NCI-H526 treated with DMSO at 0.1 percent for 48 hours (cell line): ENCODE measurements around the gene BCO1.

Experiments
- DNase-seq: peaks from one replicate; lab custom pipeline; 2025; lab: John Stamatoyannopoulos, UW

The BCO1 gene

DNA sequence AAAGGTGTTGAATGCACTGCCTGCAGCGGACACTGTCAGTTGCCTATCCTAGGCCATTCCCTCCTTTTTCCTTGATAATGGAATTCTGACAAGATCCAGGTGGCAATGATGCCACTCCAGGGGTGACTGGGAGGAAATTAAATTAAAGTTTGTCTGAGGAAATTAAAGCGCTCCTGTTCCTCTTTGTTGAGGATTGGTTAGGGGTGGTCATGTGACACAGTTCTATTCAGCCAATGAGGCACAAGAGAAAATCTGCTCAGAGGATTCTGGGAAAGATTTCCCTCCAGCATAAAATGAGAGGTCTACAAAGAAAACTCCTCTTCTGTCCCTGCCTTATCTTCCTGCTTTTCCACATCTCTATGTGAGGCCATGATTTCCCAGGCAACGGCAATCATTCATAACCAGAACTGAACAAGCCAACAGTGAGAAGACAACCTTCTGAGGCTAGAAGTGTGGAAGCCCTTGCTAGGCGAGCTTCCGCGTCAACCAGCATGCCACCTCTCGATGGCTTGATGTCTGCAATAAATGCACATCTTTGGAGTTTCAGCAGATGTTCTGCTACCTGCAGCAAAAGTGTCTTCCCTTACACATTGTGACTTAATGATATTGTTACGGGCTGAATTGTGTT, 5.6 kb upstream of the BCO1 start:
- no peak for DNase-seq

DNA sequence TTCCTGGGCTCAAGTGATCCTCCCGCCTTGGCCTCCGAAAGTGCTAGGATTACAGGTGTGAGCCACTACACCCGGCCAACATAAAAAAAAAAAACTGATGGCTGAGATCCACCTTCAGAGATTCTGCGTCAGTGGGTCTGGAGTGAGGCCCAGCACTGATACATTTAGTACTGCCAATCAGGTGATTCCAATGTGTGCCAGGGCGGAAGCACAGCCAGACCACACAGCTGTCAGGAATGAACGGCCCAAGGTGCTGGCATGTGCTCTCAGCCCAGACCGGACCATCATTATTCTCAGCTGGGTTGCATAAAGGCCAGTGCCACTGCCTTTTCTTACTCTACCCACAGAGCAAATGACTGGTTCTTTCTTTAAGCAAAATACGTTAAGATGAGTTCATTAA, 1.2 kb upstream of the BCO1 start:
- DNase-seq = no peak

DNA sequence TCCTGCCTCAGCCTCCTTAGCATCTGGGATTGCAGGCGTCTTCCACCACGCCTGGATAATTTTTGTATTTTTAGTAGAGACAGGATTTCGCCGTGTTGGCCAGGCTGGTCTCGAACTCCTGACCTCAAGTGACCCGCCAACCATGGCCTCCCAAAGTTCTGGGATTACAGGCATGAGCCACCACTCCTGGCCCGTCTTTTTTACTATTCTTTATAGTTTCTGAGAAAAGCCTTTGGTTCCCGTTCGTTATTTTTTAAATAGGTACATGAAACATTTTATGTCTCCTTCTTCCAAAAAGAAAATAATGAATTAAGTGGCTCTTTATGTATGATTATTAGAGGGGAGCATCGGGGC, 570 bp upstream of the BCO1 start:
- DNase-seq = no peak

DNA sequence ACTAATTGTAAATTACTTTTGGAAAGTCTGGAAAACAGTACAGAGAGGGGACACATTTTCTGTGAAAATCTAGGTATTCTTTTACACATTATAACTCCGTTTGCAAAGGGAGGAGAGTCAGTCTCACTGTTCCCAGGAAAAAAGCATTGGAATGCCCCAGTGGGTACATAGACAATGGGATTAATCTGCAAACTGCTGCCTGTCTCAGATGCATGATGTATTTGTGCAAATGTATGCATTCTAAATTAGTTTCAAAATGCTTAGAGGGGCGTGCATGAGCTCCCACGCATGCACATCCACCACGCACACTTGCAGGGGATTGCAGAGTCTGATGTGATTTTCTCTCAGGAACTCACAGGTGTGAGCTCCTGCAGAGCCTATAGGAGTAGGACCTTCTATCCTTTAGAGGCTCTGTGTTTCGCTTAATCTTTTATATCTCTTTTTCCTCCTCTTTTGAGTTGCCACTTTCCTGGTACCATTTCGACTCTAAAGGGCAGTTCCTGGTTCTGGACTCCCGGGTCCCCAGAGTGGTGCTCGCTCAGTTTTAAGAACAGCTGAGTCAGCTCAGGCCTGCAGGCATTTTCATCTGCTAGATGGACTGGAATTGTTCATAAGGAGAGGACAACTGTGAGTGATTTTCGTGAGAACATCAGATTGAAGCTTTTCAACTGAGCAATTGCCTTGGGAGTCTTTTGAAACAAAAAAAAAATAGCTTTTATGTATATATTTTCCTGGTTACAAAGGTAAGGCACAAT, 1.1 kb downstream of the BCO1 start:
- DNase-seq = no peak

DNA sequence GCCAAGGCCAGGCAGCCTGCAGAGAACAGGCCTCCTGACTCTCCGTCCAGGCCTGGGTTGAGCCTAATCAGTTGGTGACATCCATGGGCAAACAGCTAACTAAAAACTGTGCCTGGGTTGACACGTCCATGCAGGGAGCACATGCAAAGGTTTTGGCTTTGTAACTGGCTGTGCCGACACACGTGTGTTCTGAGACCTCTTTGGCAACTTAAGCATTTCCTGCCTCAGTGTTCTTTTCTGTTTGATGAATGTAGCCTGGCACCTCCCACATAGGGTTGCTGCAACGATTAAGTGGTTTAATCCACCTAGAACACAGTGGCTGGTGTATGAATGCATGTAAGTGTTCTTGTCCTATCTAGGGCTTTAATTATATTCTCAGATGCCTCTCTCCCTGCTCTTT, 3.2 kb downstream of the BCO1 start:
- no peak for DNase-seq

DNA sequence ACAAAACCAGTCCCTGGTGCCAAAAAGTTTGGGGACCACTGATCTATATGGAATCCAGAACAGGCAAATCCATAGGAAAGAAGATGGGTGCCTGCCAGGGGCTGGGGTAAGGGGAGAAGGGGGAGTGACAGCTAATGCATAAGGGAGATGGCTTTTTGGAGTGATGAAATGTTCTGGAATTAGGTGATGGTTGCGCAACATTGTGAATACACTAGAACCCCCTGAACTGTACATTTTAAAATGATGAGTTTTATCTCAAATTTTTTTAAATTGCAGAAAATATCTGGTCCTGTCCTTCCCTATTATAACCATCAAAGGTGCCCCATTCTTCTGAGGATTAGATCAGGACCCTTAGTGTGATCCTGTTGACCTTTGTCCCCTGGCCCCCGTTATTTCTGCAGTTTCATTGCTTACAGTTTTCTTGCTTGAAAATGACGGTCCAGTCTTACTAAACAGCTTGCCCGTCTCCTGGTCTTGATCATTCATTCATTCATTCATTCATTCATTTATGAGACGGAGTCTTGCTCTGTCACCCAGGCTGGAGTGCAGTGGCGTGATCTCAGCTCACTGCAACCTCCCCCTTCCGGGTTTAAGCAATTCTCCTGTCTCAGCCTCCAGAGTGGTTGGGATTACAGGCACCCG, 4.6 kb downstream of the BCO1 start:
- DNase-seq = no peak

DNA sequence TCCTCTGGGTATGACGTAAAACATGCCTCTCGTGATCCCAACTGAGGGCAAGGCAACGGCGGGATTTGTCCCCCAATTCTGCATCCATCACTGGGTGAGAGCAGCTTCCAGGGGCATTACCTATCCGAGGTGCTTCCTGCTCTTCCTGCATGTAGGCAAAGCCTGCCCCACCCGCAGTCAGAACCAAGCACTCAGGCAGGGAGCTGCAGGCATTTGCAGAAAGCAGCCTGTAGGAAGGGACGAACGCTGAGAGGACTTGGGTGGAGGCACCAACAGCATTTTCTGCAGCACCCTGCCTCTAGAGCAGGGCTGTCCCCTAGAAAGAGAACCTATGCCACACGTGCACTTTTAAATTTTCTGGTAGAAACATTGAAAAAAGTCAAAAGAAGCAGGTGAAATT, 5.5 kb downstream of the BCO1 start:
- DNase-seq = no peak

DNA sequence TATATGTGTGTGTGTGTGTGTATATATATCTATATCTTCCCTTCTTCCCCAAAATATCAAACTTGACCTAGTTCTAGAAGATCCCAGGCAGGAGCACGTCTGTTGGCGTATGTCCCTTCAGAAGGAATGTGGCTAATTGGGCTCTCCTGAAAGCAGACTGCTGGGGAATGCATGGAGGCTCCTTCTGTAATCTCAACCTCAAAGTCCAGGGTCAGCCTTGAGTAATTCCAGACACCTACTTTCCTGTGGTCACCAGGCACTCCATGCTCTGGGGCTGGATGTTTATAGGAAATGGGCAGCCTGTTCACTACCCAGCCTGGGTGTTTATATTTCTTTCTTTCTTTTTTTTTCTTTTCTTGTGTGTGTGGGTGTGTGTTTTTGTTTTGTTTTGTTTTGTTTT, 13.4 kb downstream of the BCO1 start:
- no peak for DNase-seq

DNA sequence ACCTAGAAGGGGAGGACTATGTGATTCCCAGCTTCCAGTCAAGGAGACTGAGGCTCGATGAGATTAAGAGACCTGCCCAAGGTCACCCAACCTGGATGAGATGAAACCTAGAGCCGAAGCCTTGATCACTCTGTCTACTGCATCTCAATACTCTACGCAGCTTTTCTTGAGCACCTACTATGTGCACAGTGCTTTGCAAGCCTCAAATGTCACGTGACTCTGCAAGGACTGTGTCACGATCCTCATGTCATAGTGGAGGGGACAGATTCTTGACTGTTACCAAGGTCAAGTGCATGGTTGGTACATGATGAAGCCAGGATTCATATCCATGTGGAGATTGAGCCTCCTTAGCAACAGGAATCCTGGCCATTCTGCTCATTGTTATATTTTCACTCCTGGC, 14.7 kb downstream of the BCO1 start:
- no peak for DNase-seq

DNA sequence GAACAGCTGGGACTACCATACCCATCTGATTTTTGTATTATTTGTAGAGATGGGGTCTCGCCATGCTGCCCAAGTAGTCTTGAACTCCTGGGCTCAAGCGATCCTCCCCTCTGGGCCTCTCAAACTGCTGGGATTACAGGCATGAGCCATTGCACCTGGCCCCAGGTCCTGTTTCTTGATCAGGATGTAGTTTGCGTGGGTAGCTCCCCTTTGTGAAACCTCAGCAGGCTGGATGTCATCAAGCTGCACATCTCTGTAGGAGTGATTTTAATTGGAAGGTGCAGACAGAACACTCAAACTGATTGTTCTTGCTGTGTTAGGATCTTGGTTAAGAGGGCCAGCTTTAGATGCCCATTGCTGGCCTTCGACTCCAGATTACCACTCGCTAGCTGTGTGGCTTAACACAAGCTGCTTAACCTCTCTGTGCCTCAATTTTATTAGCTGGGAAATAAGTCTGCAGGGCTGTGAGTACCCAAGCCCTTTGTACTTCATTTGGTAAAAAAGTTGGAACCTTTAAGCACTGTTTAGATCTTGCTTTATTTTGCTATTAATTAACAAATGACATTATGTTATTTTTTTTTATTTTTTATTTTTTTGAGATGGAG, 16.5 kb downstream of the BCO1 start:
- no peak for DNase-seq

DNA sequence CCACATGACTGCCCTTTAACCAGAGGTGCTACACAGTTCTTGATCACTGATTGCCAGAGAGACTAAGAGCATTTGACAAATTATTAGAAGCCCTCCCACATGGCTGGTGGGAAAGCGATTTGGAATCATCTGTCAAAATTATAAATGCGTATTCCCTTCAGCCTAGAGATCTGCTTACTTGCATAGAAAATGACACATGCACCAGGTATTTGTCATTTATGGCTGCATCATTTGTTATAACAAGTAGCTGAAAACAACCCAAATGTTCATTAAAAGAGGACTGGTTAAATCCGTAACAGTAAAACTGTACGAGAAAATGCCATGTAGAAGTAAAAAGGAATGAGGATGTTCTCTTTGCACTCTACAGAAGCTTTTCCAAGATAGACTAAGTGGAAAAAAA, 21.4 kb downstream of the BCO1 start:
- DNase-seq = no peak

DNA sequence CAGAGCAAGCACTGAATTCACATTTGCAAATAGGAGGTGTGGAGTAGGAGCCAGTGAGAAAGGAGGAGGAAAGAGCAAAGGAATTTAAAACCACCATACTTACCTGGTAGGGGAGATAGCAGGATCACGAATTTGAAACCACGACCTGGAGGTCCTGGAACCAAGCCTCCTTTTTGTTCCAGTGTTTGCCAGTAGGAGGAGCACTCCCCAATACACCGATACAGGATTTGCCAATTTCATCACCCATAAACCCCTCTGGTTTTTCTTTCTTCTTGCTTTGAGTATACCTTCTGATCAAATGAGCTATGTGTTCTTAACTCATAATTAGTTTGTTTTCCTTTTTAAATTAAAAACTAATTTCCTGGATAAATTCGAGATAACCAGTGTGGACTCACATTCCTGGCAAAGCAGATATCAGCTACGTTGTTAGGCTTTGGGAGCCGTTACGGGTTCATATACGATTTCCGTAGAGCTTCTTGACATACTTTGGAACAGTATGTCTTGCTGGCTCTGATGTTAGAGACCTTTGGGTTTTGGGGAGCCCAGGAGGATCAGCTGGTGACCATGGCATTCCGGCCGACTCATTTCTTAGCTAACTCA, 22.7 kb downstream of the BCO1 start:
- no peak for DNase-seq

DNA sequence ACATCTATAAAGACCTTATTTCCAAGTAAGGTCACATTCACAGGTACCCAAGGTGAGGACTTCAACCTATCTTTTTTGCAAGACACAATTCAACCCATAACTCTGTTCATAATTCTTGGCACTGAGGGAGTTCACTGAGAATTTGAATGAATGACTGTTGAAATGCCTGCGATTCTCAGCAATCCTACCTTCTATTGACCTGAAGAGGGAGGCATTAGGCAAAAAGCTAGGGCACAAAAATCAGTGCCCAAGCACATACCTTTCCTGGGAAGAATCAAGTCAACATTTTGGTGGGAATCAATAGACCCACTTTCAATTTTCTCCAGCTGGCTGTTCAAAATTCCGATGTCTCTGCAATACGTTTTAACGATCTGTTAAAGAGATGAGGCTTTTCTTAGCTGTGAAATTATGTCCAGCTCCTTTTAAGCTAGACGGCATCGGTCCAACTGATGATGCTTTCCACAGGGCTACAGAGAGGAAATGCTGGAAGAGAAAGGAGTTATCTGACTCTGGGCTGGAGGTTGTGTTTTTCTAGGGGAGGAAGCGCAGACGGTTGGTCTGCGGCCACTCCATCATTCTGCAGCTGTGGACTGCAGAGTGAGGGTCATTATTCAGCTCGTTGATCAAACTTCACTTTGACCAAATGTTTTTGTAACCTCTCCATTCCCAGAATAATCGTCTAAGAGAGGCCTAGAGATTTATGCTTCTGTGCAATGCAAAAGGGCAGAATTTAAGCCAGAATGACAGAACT, 25.2 kb downstream of the BCO1 start:
- DNase-seq = no peak

DNA sequence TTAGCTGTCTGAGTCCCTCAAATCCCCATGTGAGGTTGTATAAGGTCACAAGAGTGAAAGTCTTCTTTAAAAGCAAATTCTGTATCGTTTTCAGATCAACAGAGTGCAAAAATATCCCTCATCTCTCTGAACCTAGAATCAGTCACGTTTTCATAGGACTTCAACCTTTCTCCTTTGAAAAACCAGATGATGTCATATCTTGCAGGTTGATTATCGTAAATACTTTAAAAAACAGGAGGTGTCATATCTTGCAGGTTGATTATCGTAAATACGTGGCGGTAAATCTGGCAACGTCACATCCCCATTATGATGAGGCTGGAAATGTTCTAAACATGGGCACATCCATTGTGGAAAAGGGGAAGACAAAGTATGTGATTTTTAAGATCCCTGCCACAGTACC, 25.9 kb downstream of the BCO1 start:
- no peak for DNase-seq

DNA sequence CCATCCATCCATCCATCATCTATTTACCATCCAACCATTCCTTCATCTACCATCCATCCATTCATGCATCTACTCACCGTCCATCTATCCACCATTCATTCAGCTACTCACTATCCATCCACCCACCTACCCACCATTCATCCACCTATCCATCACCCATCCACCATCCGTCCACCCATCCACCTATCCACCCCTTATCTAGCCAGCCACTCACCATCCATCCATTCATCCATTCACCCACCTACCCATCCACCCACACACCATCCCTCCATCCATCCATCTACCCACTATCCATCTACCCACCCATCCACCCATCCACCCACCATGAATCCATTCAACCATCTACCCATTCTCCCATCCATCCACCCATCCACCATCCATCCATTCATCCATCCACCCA, 26.6 kb downstream of the BCO1 start:
- no peak for DNase-seq

DNA sequence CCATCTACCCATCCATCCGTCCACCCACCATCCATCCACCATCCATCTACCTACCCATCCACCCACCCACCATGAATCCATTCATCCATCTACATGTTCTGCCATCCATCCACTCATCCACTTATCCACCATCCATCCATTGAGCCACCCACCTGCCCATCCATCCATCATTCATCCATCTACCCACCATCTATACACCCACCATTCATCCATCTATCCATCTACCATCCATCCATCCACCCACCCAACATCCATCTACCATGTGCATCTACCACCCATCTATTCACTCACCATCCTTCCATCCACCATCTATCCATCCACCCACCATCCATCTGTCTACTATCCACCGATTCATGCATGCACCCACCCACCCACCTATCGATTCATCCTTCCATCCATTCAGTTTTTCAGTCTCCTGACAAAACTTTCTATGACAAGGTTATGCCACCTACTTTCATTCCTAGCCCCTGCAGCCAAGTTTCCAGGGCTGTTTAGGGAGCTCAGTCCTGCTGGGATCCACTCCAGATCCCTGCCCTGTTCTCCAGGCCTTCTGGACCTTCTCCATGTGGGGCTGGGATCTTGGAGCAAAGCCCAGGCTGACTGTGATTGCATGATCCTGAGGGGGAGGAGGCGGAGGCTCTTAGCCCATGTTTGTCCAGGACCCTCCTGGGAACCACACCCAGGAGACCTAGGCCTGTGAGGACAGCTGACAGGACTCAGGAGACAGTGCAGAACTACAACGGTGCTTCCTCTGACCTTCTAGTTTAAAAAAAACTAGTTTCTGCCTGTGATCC, 27.4 kb downstream of the BCO1 start:
- no peak for DNase-seq

DNA sequence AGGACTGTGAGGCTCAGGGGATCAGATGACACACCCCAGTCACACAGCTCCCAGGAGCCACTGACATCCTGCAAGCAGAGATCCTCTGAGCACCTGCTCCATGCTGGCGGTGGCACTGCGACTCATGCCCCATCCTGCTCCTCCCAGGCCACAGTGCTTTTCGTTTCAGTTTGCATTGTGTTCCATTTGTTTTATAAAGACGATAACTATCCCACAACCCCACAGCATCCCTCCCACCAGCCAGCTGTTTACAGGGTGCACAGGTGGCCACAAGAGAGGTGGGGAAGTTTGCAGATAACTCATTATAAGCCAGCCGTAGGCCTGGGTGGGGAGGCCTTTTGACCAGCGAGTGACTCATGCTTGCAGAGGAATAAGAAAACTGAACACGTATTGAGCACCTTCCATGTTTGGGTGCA, 28.2 kb downstream of the BCO1 start:
- no peak for DNase-seq

DNA sequence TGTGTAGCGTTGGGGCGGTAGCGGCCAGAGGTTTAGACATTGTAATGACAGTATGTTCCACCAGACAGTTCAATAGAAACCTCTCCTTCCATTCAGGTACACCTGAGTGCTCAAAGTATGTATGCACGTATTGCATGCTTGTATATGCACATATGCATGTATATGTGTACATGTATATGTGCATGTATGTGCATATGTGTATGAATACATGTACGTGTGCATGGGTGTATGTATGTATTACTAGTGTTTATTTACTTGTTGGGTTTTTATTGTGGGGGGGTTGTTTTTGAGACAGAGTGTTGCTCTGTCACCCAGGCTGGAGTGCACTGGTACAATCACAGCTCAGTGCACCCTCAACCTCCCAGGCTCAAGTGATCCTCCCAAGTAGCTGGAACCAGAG, 30.0 kb downstream of the BCO1 start:
- no peak for DNase-seq

DNA sequence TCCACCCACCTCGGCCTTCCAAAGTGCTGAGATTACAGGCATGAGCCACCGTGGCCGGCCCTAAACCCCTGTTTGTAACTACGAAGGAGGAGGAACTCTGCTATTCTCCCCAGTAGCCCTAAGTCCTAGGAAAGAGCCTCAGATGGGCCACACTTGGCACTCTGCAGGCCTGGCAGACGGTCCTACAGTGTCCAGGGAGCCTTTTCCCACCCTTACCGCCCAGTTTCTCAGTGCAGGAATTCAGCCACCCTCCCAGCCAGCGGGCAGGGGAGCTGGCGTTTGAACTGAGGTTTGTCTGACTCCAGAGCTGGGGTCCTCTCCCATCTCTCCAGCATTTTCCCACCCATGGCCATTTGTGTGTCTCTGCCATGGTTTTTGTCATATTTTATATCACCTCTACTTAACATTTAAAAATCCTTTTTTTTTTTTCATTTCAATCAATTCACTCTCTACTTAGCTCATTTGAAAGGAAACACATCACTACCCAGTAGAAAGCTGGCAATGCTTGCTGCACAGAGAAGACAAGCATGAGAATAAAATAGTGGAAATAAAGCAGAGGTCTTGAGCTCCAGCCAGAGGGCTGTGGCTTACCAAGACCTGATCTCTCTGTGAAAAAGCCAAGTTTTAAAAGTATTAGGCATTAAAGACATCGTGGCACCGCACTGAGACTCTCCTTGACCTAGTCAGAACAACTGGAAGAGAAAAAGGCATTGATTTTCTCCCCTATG, 34.9 kb downstream of the BCO1 start:
- no peak for DNase-seq

DNA sequence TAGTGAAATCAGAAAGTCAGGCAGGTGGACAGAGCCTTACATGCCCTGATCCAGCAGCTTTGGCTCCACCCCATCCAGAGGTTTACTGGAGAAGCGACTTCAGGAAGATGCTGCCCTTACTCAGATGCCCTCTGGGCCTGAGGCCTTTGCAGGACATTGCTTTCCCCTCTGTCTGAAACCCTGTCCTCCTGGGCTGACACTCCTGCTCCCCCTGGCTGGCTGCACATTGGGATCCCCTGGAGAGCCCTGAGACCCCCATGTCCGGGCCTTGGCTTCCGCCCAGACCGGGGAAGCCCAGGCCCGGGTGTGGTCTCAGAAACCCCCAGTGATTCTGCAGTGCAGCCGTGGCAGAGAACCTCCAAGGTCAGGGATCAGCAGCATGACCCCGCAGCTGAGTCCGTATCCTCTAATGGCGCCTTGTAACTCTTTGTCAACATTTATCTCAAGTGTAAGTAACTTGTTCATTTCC, 36.6 kb downstream of the BCO1 start:
- DNase-seq = no peak
